Right cardiac atrium (tissue), 5 donors: ENCODE measurements around the gene HSPBP1. TPM values are rescaled to one million over a fixed set of nuclear protein-coding genes. Genes with fewer than 3 reads are reported as not detected.
A peak's percentile ranks its signal among the peaks of the same experiment; 100 is the strongest.

Experiments
- ATAC-seq, 2 donors: fragments of 200-7000 bp; cut with Tn5 transposase; one replicate each; pipeline versions ENCODE4 v1.8.0 to v1.9.1; 2020; ENCODE audit warnings: moderate library complexity in 2 of 2, mild to moderate bottlenecking in 1 of 2
- DNase-seq, 3 donors: peaks; one replicate each; pipeline ENCODE4 v3.0.0-alpha.2; 2020
- H3K27ac ChIP-seq: one replicate; pipeline ENCODE4 v1.5.1; 2013; ENCODE audit warnings: mild to moderate bottlenecking, low read length, control low read depth, moderate library complexity
- H3K27me3 ChIP-seq: one replicate; pipeline ENCODE4 v1.6.1; 2013; ENCODE audit not compliant: control insufficient read depth, insufficient read depth
- H3K4me1 ChIP-seq: one replicate; pipeline ENCODE4 v1.6.1; 2013; ENCODE audit warnings: low read length; ENCODE audit not compliant: control insufficient read depth, insufficient read depth
- H3K4me3 ChIP-seq: one replicate; pipeline ENCODE4 v1.5.1; 2013; ENCODE audit warnings: low read length, control low read depth
- H3K9me3 ChIP-seq: one replicate; pipeline ENCODE4 v1.6.1; 2013; ENCODE audit warnings: low read length; ENCODE audit not compliant: control insufficient read depth
- WGBS: extraction: QIAGEN DNeasy Blood & Tissue Kit; methylation state at CpG from one replicate; pipeline ENCODE4 v1.1.7; 2013; 5-methylcytosine and 5-hydroxymethylcytosine counted together
- intact Hi-C, 4 donors: fragments of 100-400 bp; cut with DNase I; formaldehyde crosslinking; loops; one replicate each; pipeline versions ENCODE4 v1.11.0 to v1.14.0; 2022 to 2023
- polyA plus RNA-seq: library from polyadenylated mRNA; stranded (reverse); fragments of 200-250 nt; gene quantifications from one replicate; pipeline ENCODE4 v1.2.3, GENCODE V29; 2013
- total RNA-seq, 4 donors: library from RNA; stranded (reverse); fragmentation: NEBNext Ultra II Directional; extraction: Animal tissue kit (Norgen Biotek cat#: 25700); gene quantifications; one replicate each; pipeline ENCODE4 v1.2.1, GENCODE V29; 2021
- donor health status: healthy with polysubstance abuse.
- donor health status: DM: no; HTN: yes; CAD: no.
- donor health status: DM: no; HTN: no; CAD: no.
- donor health status: DM: no; HTN: yes; CAD: no; lungs with severe emphysema.
- donor health status: DM: yes; HTN: yes; CAD: no.

The HSPBP1 gene
- total and polyA plus RNA-seq, 5 donors: 27.7 to 48.0 (median 33.4) TPM

GRCh38 chr19:55315956-55316525, 36.1 kb upstream of the HSPBP1 start:
- intact Hi-C loops: no loop called here
- no peaks in the 10 kb centered on the region for H3K9me3 ChIP-seq
- no peak overlapping the region for H3K27ac ChIP-seq
- no peak overlapping the region for H3K4me3 ChIP-seq
- H3K4me1 ChIP-seq: no peaks in the 10 kb centered on the region
- ATAC-seq (no peak), DNase-seq (no peak)
- no peaks in the 10 kb centered on the region for H3K27me3 ChIP-seq
- WGBS: 77% methylated on average over 13 of the region's 13 CpGs

- Histone ChIP-seq H3K4me1 (no peaks in the 10 kb centered on the region), H3K27ac (no peak overlapping the region), H3K4me3 (no peak overlapping the region), H3K9me3 (no peaks in the 10 kb centered on the region), H3K27me3 (no peaks in the 10 kb centered on the region)
- intact Hi-C loops: no loop called here
- 80% methylated on average over 8 of the region's 8 CpGs for WGBS
- DNase-seq: no peak
- ATAC-seq: no peak
These were observed 34.5 kb upstream of the HSPBP1 start for GRCh38 chr19:55314396-55314795.

DNA sequence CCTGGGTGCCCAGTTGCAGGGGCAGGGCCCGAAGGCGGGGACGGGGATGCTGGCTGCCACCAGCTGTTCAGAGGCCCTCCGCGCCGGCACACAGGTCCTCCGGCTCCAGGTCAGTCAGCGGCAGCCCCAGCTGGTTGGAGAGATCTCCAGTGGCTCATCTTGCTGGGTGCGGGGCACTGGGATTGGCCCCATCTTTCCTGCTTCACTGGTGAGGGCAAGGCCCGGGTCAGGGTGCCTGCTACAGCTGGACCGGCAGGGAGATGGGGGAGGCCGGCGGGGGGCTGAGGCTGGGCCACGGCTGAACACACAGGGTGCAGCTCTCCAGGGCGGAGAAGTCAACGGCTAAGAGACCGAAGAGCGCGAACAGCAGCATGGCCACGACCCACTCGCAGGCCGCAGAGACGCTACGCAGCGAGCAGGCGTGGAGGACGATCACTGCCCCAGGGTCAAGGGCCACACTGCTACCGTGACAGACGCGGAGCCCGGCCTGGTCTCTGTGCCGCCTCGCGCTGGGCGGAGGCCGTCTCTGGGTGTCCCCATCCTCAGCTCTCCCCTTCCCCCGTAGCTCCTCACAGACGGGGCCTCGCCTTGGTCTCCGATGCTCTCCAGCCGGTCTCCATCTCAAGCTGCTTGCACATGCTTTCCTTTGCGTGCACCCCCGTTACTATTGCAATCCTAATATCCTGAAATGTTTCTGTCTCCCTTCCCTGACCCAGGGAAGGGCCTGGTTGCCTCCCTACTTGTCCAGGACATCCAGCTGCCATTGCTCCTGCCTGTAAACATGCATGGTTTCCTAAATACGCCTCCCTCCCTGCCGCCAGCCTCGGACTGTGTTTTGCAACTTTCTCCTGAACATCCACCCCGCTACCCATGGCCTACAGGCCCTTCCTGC, 33.0 kb upstream of the HSPBP1 start:
- ATAC-seq (peak; percentile 12 to 16), DNase-seq (no peak)
- Histone ChIP-seq H3K4me3 (no peak overlapping the region), H3K27ac (no peak overlapping the region), H3K9me3 (no peaks in the 10 kb centered on the region), H3K4me1 (no peaks in the 10 kb centered on the region), H3K27me3 (no peaks in the 10 kb centered on the region)
- intact Hi-C loops: no loop called here
- 82% methylated on average over 47 of the region's 47 CpGs for WGBS

- peak in 1 of 2 donors; percentile 5 for ATAC-seq
These were observed 31.9 kb upstream of the HSPBP1 start for GRCh38 chr19:55311797-55312196.

DNA sequence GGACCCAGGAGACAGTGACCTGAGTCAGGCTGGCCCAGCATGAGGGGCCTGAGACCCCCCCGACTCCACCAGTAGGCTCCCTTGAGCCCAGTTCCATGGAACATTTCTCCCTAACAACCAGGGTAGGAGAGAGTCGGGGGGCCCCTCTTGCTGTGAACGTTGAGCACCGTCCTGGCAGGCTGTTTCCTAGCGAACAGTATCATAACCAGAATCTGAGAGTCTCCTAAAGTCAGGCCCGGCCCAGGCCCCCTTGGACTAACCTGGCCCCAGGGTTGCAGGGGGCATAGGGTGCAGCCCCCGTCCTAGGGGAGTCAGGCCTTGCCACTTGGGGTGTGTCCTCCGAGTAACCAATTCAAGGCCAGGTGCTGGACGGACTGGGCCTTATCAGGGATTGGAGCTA, 31.5 kb upstream of the HSPBP1 start:
- no peaks in the 10 kb centered on the region for H3K4me1 ChIP-seq
- DNase-seq (no peak), ATAC-seq (peak in 1 of 2 donors; percentile 14)
- intact Hi-C loops: no loop called here
- no peaks in the 10 kb centered on the region for H3K9me3 ChIP-seq
- H3K4me3 ChIP-seq: no peak overlapping the region
- H3K27ac ChIP-seq: no peak overlapping the region
- WGBS: 90% methylated on average over 9 of the region's 9 CpGs
- no peaks in the 10 kb centered on the region for H3K27me3 ChIP-seq

More at GRCh38 chr19:55311797-55312196, 31.9 kb upstream of the HSPBP1 start:
- Histone ChIP-seq H3K4me3 (no peak overlapping the region), H3K4me1 (no peaks in the 10 kb centered on the region), H3K9me3 (no peaks in the 10 kb centered on the region), H3K27ac (no peak overlapping the region), H3K27me3 (no peaks in the 10 kb centered on the region)
- intact Hi-C loops: no loop called here
- DNase-seq: no peak
- 89% methylated on average over 18 of the region's 18 CpGs for WGBS

GRCh38 chr19:55310498-55310897, 30.6 kb upstream of the HSPBP1 start:
- DNase-seq (no peak), ATAC-seq (no peak)
- intact Hi-C loops: no loop called here
- Histone ChIP-seq H3K4me3 (no peak overlapping the region), H3K27ac (no peak overlapping the region), H3K27me3 (no peaks in the 10 kb centered on the region), H3K4me1 (no peaks in the 10 kb centered on the region), H3K9me3 (no peaks in the 10 kb centered on the region)
- 71% methylated on average over 7 of the region's 7 CpGs for WGBS

GRCh38 chr19:55309448-55309847, 29.5 kb upstream of the HSPBP1 start:
- Histone ChIP-seq H3K9me3 (no peaks in the 10 kb centered on the region), H3K4me3 (no peak overlapping the region), H3K27me3 (no peaks in the 10 kb centered on the region), H3K27ac (no peak overlapping the region), H3K4me1 (no peaks in the 10 kb centered on the region)
- intact Hi-C loops: loop anchor here in 1 of 4 donors (10.0 kb wide), 1 partner anchor 65 kb away; the partner anchor contains the start of genes IL11 and TMEM190
- ATAC-seq (no peak), DNase-seq (no peak)
- WGBS: 91% methylated on average over 5 of the region's 5 CpGs

GRCh38 chr19:55308281-55308680, 28.4 kb upstream of the HSPBP1 start:
- Histone ChIP-seq H3K27me3 (no peaks in the 10 kb centered on the region), H3K4me1 (no peaks in the 10 kb centered on the region), H3K4me3 (no peak overlapping the region), H3K27ac (no peak overlapping the region), H3K9me3 (no peaks in the 10 kb centered on the region)
- DNase-seq: no peak
- no peak for ATAC-seq
- intact Hi-C loops: loop anchor here in 1 of 4 donors (10.0 kb wide), 1 partner anchor 67 kb away; the partner anchor contains the start of genes IL11 and TMEM190
- WGBS: 97% methylated on average over 11 of the region's 11 CpGs

- intact Hi-C loops: loop anchor here in 1 of 4 donors (10.0 kb wide), 1 partner anchor 68 kb away; the partner anchor contains the start of genes IL11 and TMEM190
- H3K27me3 ChIP-seq: no peaks in the 10 kb centered on the region
These were observed 26.8 kb upstream of the HSPBP1 start for GRCh38 chr19:55306712-55307111.

GRCh38 chr19:55305983-55306562, 26.2 kb upstream of the HSPBP1 start:
- Histone ChIP-seq H3K9me3 (no peaks in the 10 kb centered on the region), H3K27ac (no peak overlapping the region), H3K4me1 (no peaks in the 10 kb centered on the region), H3K4me3 (no peak overlapping the region), H3K27me3 (no peaks in the 10 kb centered on the region)
- WGBS: 90% methylated on average over 17 of the region's 17 CpGs
- ATAC-seq (no peak), DNase-seq (no peak)
- intact Hi-C loops: loop anchor here in 1 of 4 donors (10.0 kb wide), 1 partner anchor 69 kb away; the partner anchor contains the start of genes IL11 and TMEM190

More at GRCh38 chr19:55306712-55307111, 26.8 kb upstream of the HSPBP1 start:
- ATAC-seq (no peak), DNase-seq (no peak)
- WGBS: 85% methylated on average over 3 of the region's 3 CpGs
- no peak overlapping the region for H3K4me3 ChIP-seq
- no peaks in the 10 kb centered on the region for H3K9me3 ChIP-seq
- no peak overlapping the region for H3K27ac ChIP-seq
- H3K4me1 ChIP-seq: no peaks in the 10 kb centered on the region

- peak in 1 of 3 donors; percentile 72 for DNase-seq
- Histone ChIP-seq H3K27ac (no peak overlapping the region), H3K27me3 (no peaks in the 10 kb centered on the region), H3K9me3 (no peaks in the 10 kb centered on the region), H3K4me1 (no peaks in the 10 kb centered on the region), H3K4me3 (no peak overlapping the region)
- peak in 1 of 2 donors; percentile 61 for ATAC-seq
- intact Hi-C loops: loop anchor here in 1 of 4 donors (10.0 kb wide), 1 partner anchor 69 kb away; the partner anchor contains the start of genes IL11 and TMEM190
- WGBS: 83% methylated on average over 9 of the region's 9 CpGs
These were observed 25.6 kb upstream of the HSPBP1 start for GRCh38 chr19:55305491-55305890.
